ENCODE results near the gene TNFSF8. TPM values are rescaled to one million over a fixed set of nuclear protein-coding genes. Genes with fewer than 3 reads are reported as not detected.

The TNFSF8 gene
- total and polyA plus RNA-seq, 2 of the 4 experiments (the other 2 are of a cell fraction): not detected

GRCh38 chr9:114924327-114924726 is 6.1 kb downstream of the TNFSF8 start:
- Histone ChIP-seq H3K27me3 (ENCODE audit: control insufficient read depth, insufficient read depth, low read length) (peaks cover 51% of the 10 kb centered on the region), H3K9me3 (ENCODE audit: control insufficient read depth, insufficient read depth, low read length) (no peaks in the 10 kb centered on the region), H4K5ac (ENCODE audit: low read depth, low read length) (no peak overlapping the region), H2AFZ (replicated peaks; ENCODE audit: low read length, poor library complexity) (no peak overlapping the region), H3K18ac (ENCODE audit: low read depth, low read length) (no peak overlapping the region), H2BK5ac (ENCODE audit: low read depth, low read length, poor library complexity, severe bottlenecking) (no peak overlapping the region), H2BK15ac (ENCODE audit: low read depth, low read length) (no peak overlapping the region), H3K4ac (ENCODE audit: low read depth, low read length) (no peak overlapping the region), H2AK9ac (replicated peaks; ENCODE audit: low read depth, low read length, poor library complexity) (no peak overlapping the region), H3K4me3 (ENCODE audit: insufficient read depth, low read depth, low read length) (no peak overlapping the region), H3K14ac (replicated peaks; ENCODE audit: low read depth, low read length) (no peak overlapping the region), H3K4me2 (ENCODE audit: low read depth, low read length) (no peak overlapping the region), H3K9me1 (ENCODE audit: insufficient read depth, low read length) (no peaks in the 10 kb centered on the region), H4K20me1 (ENCODE audit: insufficient read depth, low read length) (no peaks in the 10 kb centered on the region), H3K36me3 (ENCODE audit: control insufficient read depth, insufficient read depth, low read length) (no peaks in the 10 kb centered on the region), H3K23ac (ENCODE audit: low read depth, low read length) (no peak overlapping the region), H2BK120ac (ENCODE audit: low read depth, low read length) (no peak overlapping the region), H2AK5ac (ENCODE audit: low read depth, low read length) (no peak overlapping the region), H4K91ac (ENCODE audit: insufficient read depth, low read depth, low read length) (no peak overlapping the region), H2BK20ac (ENCODE audit: low read depth, low read length) (no peak overlapping the region), H3K56ac (ENCODE audit: extremely low read depth, insufficient read depth, low read length) (no peak overlapping the region), H3K4me1 (ENCODE audit: control insufficient read depth, insufficient read depth, low read length) (no peaks in the 10 kb centered on the region), H3K79me1 (ENCODE audit: low read depth in 1 of 2, low read length in 2 of 2) (no peaks in the 10 kb centered on the region), H3K27ac (ENCODE audit: insufficient read depth, low read length) (no peak overlapping the region), H4K8ac (ENCODE audit: low read depth in 2 of 2, low read length in 2 of 2) (no peak overlapping the region), H3K9ac (ENCODE audit: low read depth, low read length) (no peak overlapping the region)
- ChIA-PET CTCF (interaction anchor here (1.0 to 1.5 kb wide), 2 partner anchors 17 to 84 kb away, joined by 4 read pairs; no protein-coding TSS in a partner anchor), POLR2A (ENCODE audit: unreplicated experiment) (no interaction called here)
- intact Hi-C loops (cut with micrococcal nuclease): no loop called here
- no TSS peak for BruUV-seq (replicated peaks)
- in situ Hi-C loops (cut with MboI; ENCODE audit: low sequenced_read_pairs): no loop called here
- no peak for DNase-seq
- dilution Hi-C loops (cut with HindIII; ENCODE audit: low sequenced_read_pairs, unreplicated experiment): no loop called here
- no peak for TF ChIP-seq POLR2A (IDR thresholded peaks at IDR 0.05; ENCODE audit: low read depth, low read length)
- TF ChIP-seq CHD1 (IDR thresholded peaks at IDR 0.05; ENCODE audit: low read depth, low read length): no peak
- TF ChIP-seq USF2 (IDR thresholded peaks at IDR 0.05; ENCODE audit: low read depth, low read length): no peak
- no peak for TF ChIP-seq RAD21 (IDR thresholded peaks at IDR 0.05; ENCODE audit: low read length)
- TF ChIP-seq RFX5 (IDR thresholded peaks at IDR 0.05; ENCODE audit: low read depth, low read length): no peak
- TF ChIP-seq SMC3 (IDR thresholded peaks at IDR 0.05; ENCODE audit: low read depth, low read length): no peak
- TF ChIP-seq MAZ (IDR thresholded peaks at IDR 0.05; ENCODE audit: borderline replicate concordance, low read depth, low read length): no peak
- TF ChIP-seq CEBPB (IDR thresholded peaks at IDR 0.05; ENCODE audit: low read depth, low read length): no peak
- no peak for TF ChIP-seq CTCF (conservative IDR thresholded peaks at IDR 0.05; ENCODE audit: low read depth, low read length)
- TF ChIP-seq FOS (IDR thresholded peaks at IDR 0.05; ENCODE audit: low read depth, low read length): no peak
- TF ChIP-seq MXI1 (IDR thresholded peaks at IDR 0.05; ENCODE audit: borderline replicate concordance, low read depth, low read length): no peak
- TF ChIP-seq RCOR1 (IDR thresholded peaks at IDR 0.05; ENCODE audit: insufficient replicate concordance, low read length): no peak
- no peak for TF ChIP-seq MAFK (IDR thresholded peaks at IDR 0.05; ENCODE audit: low read depth, low read length)
- no peak for TF ChIP-seq ELK1 (IDR thresholded peaks at IDR 0.05; ENCODE audit: borderline replicate concordance, low read depth, low read length)
- TF ChIP-seq BHLHE40 (IDR thresholded peaks at IDR 0.05; ENCODE audit: low read depth, low read length): no peak
- ATAC-seq (ENCODE audit: low read depth): no peak

All from IMR-90 (cell line).